ENCODE measurements around the gene TLK2.

TLK2 gene

GRCh38 chr17:62658136-62658920 is 179.7 kb downstream of the TLK2 start:
- no peak for DNase-seq

GRCh38 chr17:62660629-62661118 is 182.0 kb downstream of the TLK2 start:
- no peak for DNase-seq

GRCh38 chr17:62661337-62661736 is 182.7 kb downstream of the TLK2 start:
- DNase-seq: no peak

GRCh38 chr17:62662855-62663254 is 184.2 kb downstream of the TLK2 start:
- no peak for DNase-seq
